Central memory CD4-positive, alpha-beta T cell (primary cell): ENCODE measurements around the gene SLC7A14.

Experiments
- DNase-seq: peaks from one replicate; pipeline ENCODE4 v3.0.0; 2022
- total RNA-seq, 3 experiments: gene quantifications; one replicate each; lab custom pipeline; 2026; lab: John Stamatoyannopoulos, UW

Gene SLC7A14
- 0 reads per million in 3 experiments for total RNA-seq

GRCh38 chr3:170585937-170586310, at the start of gene SLC7A14:
Gene SLC7A14, minus strand, starts transcription at chr3:170586075. Its CDS starts 59,139 bp downstream, at chr3:170526936.
- DNase-seq = no peak

- DNase-seq = no peak
Observed at GRCh38 chr3:170635385-170635735, 49.5 kb upstream of the SLC7A14 start.

GRCh38 chr3:170634663-170635384, 48.9 kb upstream of the SLC7A14 start:
- no peak for DNase-seq

- DNase-seq = no peak
Observed at GRCh38 chr3:170633573-170633972, 47.7 kb upstream of the SLC7A14 start.

GRCh38 chr3:170632780-170633179, 46.9 kb upstream of the SLC7A14 start:
- DNase-seq = no peak

GRCh38 chr3:170631755-170632488, 46.0 kb upstream of the SLC7A14 start:
- no peak for DNase-seq

- DNase-seq = no peak
Observed at GRCh38 chr3:170623524-170623923, 37.6 kb upstream of the SLC7A14 start.

- DNase-seq = no peak
Observed at GRCh38 chr3:170622369-170623159, 36.7 kb upstream of the SLC7A14 start.

GRCh38 chr3:170621256-170621655, 35.4 kb upstream of the SLC7A14 start:
- DNase-seq = no peak

GRCh38 chr3:170614214-170614966, 28.5 kb upstream of the SLC7A14 start:
- DNase-seq = no peak

GRCh38 chr3:170611751-170612150, 25.9 kb upstream of the SLC7A14 start:
- DNase-seq = no peak

GRCh38 chr3:170610321-170610884, 24.5 kb upstream of the SLC7A14 start:
- no peak for DNase-seq

- DNase-seq = no peak
Observed at GRCh38 chr3:170608475-170608874, 22.6 kb upstream of the SLC7A14 start.

- DNase-seq = no peak
Observed at GRCh38 chr3:170606675-170607074, 20.8 kb upstream of the SLC7A14 start.

- DNase-seq = no peak
Observed at GRCh38 chr3:170605490-170605889, 19.6 kb upstream of the SLC7A14 start.

GRCh38 chr3:170603770-170604510, 18.1 kb upstream of the SLC7A14 start:
- no peak for DNase-seq

- DNase-seq = no peak
Observed at GRCh38 chr3:170602556-170602955, 16.7 kb upstream of the SLC7A14 start.

GRCh38 chr3:170600005-170600624, 14.2 kb upstream of the SLC7A14 start:
- DNase-seq = no peak

GRCh38 chr3:170599091-170599490, 13.2 kb upstream of the SLC7A14 start:
- no peak for DNase-seq

- DNase-seq = no peak
Observed at GRCh38 chr3:170598091-170598502, 12.2 kb upstream of the SLC7A14 start.

- DNase-seq = no peak
Observed at GRCh38 chr3:170594528-170594927, 8.7 kb upstream of the SLC7A14 start.
